Breast epithelium (tissue), 4 donors: ENCODE data around the gene PLEKHG4. TPM values are rescaled to one million over a fixed set of nuclear protein-coding genes. Genes with fewer than 3 reads are reported as not detected.

Experiments used
- DNase-seq, 2 donors: peaks; one replicate each; pipeline ENCODE4 v3.0.0-alpha.2; 2019; ENCODE audit warnings: low spot score in 2 of 2
- H3K27ac ChIP-seq, 2 donors: fragments of 200-600 bp; sonication (generic) in 1 of 2; one replicate each; pipeline ENCODE4 v1.5.1; 2016 to 2019; ENCODE audit warnings: mild to moderate bottlenecking in 1 of 2
- H3K27me3 ChIP-seq, 2 donors: fragments of 200-600 bp; sonication (generic) in 1 of 2; one replicate each; pipeline versions ENCODE4 v1.5.1 to v1.6.0; 2017 to 2019; ENCODE audit warnings: control low read depth in 1 of 2, mild to moderate bottlenecking in 1 of 2
- H3K36me3 ChIP-seq: fragments of 200-600 bp; one replicate; pipeline ENCODE4 v1.5.1; 2019
- H3K4me1 ChIP-seq, 2 donors: fragments of 200-600 bp; sonication (generic); one replicate each; pipeline ENCODE4 v1.5.1; 2016 to 2019; ENCODE audit warnings: control low read depth in 1 of 2
- H3K4me3 ChIP-seq, 3 donors: fragments of 200-600 bp; sonication (generic); 1 replicate in 2 of 3; 2 replicates in 1 of 3; pipeline ENCODE4 v1.5.1; 2016 to 2019; ENCODE audit warnings: mild to moderate bottlenecking in 3 of 3, moderate library complexity in 2 of 3
- H3K9me3 ChIP-seq, 2 donors: fragments of 200-600 bp; sonication (generic) in 1 of 2; one replicate each; pipeline ENCODE4 v1.5.1; 2016 to 2019; ENCODE audit warnings: control low read depth in 1 of 2
- CTCF ChIP-seq, 3 donors: fragments of 450-650 bp; IDR thresholded peaks; one replicate each; pipeline ENCODE4 v1.5.1; 2016 to 2017; ENCODE audit warnings: antibody characterized with exemption in 3 of 3, mild to moderate bottlenecking in 3 of 3, moderate library complexity in 3 of 3
- POLR2A ChIP-seq: fragments of 450-650 bp; IDR thresholded peaks from one replicate; pipeline ENCODE4 v1.6.1; 2016; ENCODE audit warnings: antibody characterized with exemption, mild to moderate bottlenecking, moderate library complexity
- POLR2AphosphoS5 ChIP-seq, 3 donors: sonication (generic); formaldehyde crosslinking; IDR thresholded peaks; one replicate each; pipeline ENCODE4 v1.6.1; 2017; ENCODE audit warnings: antibody characterized with exemption in 3 of 3
- intact Hi-C: fragments of 100-400 bp; cut with DNase I; formaldehyde crosslinking; loops from one replicate; pipeline ENCODE4 v1.15.1; 2023; ENCODE audit warnings: low total_unique reads
- total RNA-seq, 3 donors: library from RNA; depleted of rRNA; stranded (reverse); fragments of >200 nt; gene quantifications; one replicate each; pipeline ENCODE4 v1.1.0, GENCODE V29; 2016

PLEKHG4 gene
- total RNA-seq, 3 donors from 2014 or later: 15.0 to 26.2 (median 19.8) TPM

DNA sequence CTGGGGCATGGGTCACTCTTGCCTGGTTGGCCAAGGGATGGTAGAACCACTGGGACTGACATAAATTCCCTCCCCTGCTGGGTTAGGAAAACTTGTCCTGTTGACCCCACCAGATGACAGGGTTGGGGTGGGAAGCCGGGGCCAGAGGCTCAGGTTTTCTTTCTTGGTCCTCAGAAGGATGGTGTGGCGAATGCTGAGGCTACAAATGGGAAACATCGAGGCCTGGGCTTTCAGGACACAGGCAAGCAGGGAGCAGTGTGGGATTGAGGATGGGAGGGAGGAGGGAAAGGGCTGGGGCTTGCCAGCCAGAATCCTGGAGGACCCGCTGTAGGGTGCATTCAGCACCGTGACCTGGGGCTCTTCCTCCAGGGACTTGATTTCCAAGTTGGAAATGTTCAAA is 14.5 kb upstream of the PLEKHG4 start:
- H3K36me3 ChIP-seq: no peaks in the 10 kb centered on the region
- intact Hi-C loops: no loop called here
- no peak for TF ChIP-seq POLR2A
- no peak for TF ChIP-seq POLR2AphosphoS5 (IDR thresholded peaks at IDR 0.05)
- TF ChIP-seq CTCF (IDR thresholded peaks at IDR 0.05): no peak
- H3K4me3 ChIP-seq: no peak overlapping the region
- H3K27ac ChIP-seq: no peak overlapping the region
- H3K4me1 ChIP-seq: no peaks in the 10 kb centered on the region
- no peaks in the 10 kb centered on the region for H3K27me3 ChIP-seq
- DNase-seq: no peak
- H3K9me3 ChIP-seq: no peaks in the 10 kb centered on the region

GRCh38 chr16:67265834-67266233 is 13.5 kb upstream of the PLEKHG4 start:
- TF ChIP-seq POLR2A (no peak), CTCF (IDR thresholded peaks at IDR 0.05) (no peak), POLR2AphosphoS5 (IDR thresholded peaks at IDR 0.05) (no peak)
- Histone ChIP-seq H3K4me3 (no peak overlapping the region), H3K27ac (no peak overlapping the region), H3K27me3 (no peaks in the 10 kb centered on the region), H3K4me1 (no peaks in the 10 kb centered on the region), H3K9me3 (no peaks in the 10 kb centered on the region), H3K36me3 (no peaks in the 10 kb centered on the region)
- intact Hi-C loops: no loop called here
- DNase-seq: no peak

DNA sequence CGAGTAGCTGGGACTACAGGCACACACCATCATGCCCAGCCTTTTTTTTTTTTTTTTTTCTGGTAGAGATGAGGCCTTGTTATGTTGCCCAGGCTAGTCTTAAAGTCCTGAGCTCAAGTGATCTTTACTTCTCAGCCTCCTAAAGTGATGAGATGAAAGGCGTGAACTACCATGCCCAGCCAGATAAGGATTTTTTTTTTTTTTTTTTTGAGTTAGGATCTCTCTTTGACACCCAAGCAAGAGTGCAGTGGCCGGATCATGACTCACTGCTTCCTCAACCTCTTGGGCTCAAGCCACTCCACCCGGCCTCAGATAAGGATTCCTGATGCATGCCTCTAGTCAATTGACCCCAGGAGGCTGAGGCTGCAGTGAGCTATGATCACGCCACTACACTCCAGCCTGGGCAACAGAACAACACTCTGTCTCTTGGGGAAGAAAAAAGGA is 11.2 kb upstream of the PLEKHG4 start:
- no peaks in the 10 kb centered on the region for H3K9me3 ChIP-seq
- H3K27me3 ChIP-seq: no peaks in the 10 kb centered on the region
- no peak overlapping the region for H3K4me3 ChIP-seq
- no peaks in the 10 kb centered on the region for H3K36me3 ChIP-seq
- H3K4me1 ChIP-seq: no peaks in the 10 kb centered on the region
- TF ChIP-seq POLR2AphosphoS5 (IDR thresholded peaks at IDR 0.05) (no peak), CTCF (IDR thresholded peaks at IDR 0.05) (no peak), POLR2A (no peak)
- intact Hi-C loops: no loop called here
- DNase-seq: no peak
- H3K27ac ChIP-seq: no peak overlapping the region

DNA sequence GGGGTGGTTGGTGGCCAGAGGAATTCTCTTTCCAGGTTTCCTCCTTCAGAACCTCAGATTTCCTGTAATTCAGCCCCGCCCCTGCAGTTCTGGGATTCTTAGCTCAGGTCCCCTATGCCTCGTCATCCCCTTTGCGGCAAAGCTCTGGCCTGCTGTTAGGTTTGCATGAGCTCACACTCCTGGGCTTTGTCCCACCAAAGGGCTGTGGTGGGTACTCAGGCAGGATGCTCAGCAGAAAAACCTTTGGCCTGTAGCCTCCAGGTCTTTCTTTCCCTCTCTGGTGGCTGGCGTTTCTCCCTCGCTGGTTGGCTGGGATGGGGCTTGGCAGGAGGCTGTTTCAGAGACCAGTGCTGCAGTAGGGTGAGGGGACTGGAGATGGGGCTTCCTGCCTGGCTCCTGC is 9.6 kb upstream of the PLEKHG4 start:
- Histone ChIP-seq H3K36me3 (no peaks in the 10 kb centered on the region), H3K4me1 (no peaks in the 10 kb centered on the region), H3K27ac (no peak overlapping the region), H3K4me3 (no peak overlapping the region), H3K9me3 (no peaks in the 10 kb centered on the region), H3K27me3 (no peaks in the 10 kb centered on the region)
- DNase-seq: no peak
- TF ChIP-seq POLR2A (no peak), CTCF (IDR thresholded peaks at IDR 0.05) (no peak), POLR2AphosphoS5 (IDR thresholded peaks at IDR 0.05) (no peak)
- intact Hi-C loops: no loop called here

- intact Hi-C loops: no loop called here
- no peaks in the 10 kb centered on the region for H3K9me3 ChIP-seq
- H3K27me3 ChIP-seq: no peaks in the 10 kb centered on the region
- no peaks in the 10 kb centered on the region for H3K4me1 ChIP-seq
- DNase-seq: no peak
- no peak for TF ChIP-seq CTCF (IDR thresholded peaks at IDR 0.05)
- no peaks in the 10 kb centered on the region for H3K36me3 ChIP-seq
- no peak overlapping the region for H3K4me3 ChIP-seq
- peak overlapping the region in 1 of 2 donors; percentile 3 for H3K27ac ChIP-seq
Measured at GRCh38 chr16:67270931-67271338, 8.4 kb upstream of the PLEKHG4 start.
